Rectal smooth muscle tissue (tissue), 1 donor: ENCODE results near the gene UQCRQ.

ENCODE experiments used
- H3K27ac ChIP-seq: one replicate; pipeline ENCODE4 v1.7.0; 2013; ENCODE audit warnings: low read depth, low read length, inconsistent platforms
- H3K27me3 ChIP-seq: one replicate; pipeline ENCODE4 v1.7.0; 2013; ENCODE audit warnings: low read length; ENCODE audit not compliant: control insufficient read depth, insufficient read depth
- H3K36me3 ChIP-seq: one replicate; pipeline ENCODE4 v1.7.0; 2013; ENCODE audit warnings: low read length; ENCODE audit not compliant: control insufficient read depth, insufficient read depth
- H3K4me1 ChIP-seq: one replicate; pipeline ENCODE4 v1.7.0; 2013; ENCODE audit warnings: low read length; ENCODE audit not compliant: control insufficient read depth, insufficient read depth
- H3K4me3 ChIP-seq: one replicate; pipeline ENCODE4 v1.7.0; 2013; ENCODE audit warnings: low read length
- H3K9ac ChIP-seq: one replicate; pipeline ENCODE4 v1.7.0; 2013; ENCODE audit warnings: low read length

The UQCRQ gene

DNA sequence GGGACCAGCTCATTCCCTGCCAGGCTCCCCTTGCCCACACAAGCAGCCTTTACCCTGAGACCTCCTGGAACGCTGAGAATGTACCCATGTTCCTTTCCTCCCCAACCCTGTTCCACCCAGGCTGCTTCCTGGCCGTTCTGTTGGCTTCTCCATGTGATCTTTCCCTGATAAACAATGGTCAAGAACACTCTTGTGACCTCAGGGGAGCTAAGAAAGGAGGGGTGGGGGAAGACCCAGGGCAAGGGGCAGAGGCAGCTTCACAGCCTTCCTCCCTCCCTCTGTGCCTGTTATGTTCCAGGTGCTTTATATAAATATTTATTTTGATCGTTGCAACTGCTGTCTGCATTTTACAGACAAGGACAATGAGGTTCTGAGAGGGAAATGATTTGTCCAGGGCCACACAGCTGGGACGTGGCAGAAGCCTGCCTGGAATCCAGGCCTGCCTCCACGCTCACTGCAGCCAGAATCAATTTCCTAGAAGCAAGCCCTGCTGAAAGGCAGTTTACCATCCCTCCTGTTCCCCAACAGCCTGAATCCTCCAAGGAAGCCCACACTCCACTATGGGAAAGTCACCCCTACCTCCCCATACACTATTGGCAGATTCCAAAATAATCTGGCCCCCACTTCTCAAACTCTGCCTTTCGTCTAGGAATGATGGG lies 39.9 kb upstream of the UQCRQ start:
- H3K27me3 ChIP-seq: peaks cover 2% of the 10 kb centered on the region
- H3K36me3 ChIP-seq: no peaks in the 10 kb centered on the region
- no peaks in the 10 kb centered on the region for H3K4me1 ChIP-seq
- no peak overlapping the region for H3K27ac ChIP-seq
- no peak overlapping the region for H3K9ac ChIP-seq
- no peak overlapping the region for H3K4me3 ChIP-seq

DNA sequence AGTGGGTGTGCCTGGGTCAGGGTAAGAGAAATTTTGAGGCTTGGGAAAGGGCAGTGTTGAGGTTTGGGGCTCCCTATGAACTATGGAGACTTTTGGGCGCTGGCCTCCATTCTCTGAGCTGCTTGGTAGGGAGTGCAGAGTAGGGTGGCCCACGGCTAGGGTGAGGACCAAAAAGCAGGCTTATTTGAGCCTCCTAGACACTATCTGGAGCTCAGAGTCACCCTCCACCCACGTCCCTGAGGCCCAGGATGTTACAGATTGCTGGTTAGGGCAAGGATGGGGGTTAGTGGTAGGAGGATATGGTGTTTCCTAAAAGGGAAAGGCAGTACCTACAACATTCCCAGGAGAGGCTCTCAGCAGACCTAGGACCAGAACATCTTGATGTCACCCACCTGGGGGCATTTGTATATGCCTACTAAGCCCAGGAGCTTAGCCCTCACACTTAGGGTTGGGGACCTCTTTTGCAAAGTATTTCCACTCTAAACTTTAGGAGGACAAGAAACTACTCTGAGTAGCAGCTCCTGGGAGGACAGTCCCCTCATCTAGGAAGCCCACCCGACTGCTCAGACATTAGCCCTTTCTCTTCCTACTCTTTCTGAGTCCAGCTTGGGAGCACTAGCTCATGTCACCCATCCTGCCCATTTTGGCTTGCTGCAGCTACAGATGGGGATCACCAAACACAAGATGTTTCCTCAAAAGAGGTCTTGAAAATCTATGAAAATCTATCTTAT lies 38.3 kb upstream of the UQCRQ start:
- Histone ChIP-seq H3K9ac (no peak overlapping the region), H3K4me1 (no peaks in the 10 kb centered on the region), H3K27ac (no peak overlapping the region), H3K27me3 (peaks cover 2% of the 10 kb centered on the region), H3K36me3 (no peaks in the 10 kb centered on the region), H3K4me3 (no peak overlapping the region)

DNA sequence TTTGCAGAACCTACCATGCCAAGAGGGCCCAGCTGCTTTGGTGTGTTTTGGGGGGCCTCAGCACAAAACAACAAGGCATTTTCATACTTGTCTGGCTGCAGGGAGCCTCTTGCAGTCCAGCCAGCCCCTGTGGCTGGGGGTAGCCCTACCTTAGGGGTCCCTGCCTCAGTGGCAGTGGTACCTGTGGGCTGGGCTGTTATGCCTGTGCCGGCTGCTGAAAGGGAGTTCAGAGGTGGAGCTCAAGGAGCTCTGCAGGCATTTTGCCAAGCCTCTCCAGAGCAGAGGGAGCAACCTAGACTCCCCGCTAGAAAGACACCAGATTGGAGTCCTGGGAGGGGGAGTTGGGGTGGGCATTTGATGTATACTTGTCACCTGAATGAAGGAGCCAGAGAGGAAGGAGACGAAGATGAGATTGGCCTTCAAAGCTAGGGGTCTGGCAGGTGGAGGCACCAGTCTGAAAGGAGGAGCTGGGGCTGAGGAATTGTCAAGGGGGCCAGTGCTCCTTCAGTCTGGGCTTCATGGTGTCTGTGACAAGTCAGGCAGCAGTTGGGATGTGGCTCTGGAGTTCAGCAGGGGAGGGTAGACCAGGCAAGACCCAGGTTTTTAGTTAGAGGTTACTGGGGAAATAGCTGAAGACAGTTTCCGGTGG lies 37.5 kb upstream of the UQCRQ start:
- H3K9ac ChIP-seq: no peak overlapping the region
- H3K27ac ChIP-seq: no peak overlapping the region

DNA sequence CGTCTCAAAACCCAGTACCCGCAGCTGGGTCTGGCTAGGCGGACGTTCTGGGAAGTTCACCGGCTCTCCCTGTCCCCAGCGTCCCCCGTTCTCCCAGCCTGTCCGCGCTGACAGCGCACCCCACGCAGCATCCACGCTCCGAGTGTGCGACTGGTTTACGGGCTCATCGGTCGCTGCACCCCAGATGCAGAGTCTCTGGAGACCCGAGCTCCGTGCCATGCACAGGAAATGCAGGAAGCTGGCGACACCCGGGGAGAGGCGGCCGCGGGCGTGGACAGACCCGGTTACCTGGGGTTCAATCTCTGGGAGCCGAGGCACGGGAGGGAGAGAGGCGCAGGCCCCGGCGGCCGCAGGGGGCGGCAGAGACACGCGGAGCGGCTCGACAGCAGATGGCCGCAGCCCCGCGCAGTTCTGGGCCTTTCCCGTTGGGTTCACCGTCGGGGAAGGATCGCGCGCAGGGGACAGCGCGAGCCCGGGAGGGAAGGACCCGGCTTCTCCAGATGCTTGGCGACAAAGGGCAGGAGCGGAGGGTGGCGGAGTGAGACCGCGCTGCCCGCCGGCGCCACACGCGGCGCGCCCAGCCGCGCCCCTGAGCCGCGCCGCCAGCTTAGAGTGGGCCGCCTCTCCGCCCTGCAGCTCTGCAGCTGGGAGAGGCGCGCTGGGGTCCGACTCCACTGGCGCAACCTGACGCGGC lies 36.6 kb upstream of the UQCRQ start:
- no peaks in the 10 kb centered on the region for H3K36me3 ChIP-seq
- H3K4me3 ChIP-seq: peak overlapping the region; percentile 83
- peak overlapping the region; percentile 25 for H3K9ac ChIP-seq
- H3K27me3 ChIP-seq: peaks cover under 1% of the 10 kb centered on the region
- H3K4me1 ChIP-seq: no peaks in the 10 kb centered on the region
- peak overlapping the region; percentile 55 for H3K27ac ChIP-seq

More for the DNA sequence above, 37.5 kb upstream of the UQCRQ start:
- Histone ChIP-seq H3K4me1 (no peaks in the 10 kb centered on the region), H3K36me3 (no peaks in the 10 kb centered on the region), H3K4me3 (peak overlapping the region; percentile 83), H3K27me3 (peaks cover 2% of the 10 kb centered on the region)

DNA sequence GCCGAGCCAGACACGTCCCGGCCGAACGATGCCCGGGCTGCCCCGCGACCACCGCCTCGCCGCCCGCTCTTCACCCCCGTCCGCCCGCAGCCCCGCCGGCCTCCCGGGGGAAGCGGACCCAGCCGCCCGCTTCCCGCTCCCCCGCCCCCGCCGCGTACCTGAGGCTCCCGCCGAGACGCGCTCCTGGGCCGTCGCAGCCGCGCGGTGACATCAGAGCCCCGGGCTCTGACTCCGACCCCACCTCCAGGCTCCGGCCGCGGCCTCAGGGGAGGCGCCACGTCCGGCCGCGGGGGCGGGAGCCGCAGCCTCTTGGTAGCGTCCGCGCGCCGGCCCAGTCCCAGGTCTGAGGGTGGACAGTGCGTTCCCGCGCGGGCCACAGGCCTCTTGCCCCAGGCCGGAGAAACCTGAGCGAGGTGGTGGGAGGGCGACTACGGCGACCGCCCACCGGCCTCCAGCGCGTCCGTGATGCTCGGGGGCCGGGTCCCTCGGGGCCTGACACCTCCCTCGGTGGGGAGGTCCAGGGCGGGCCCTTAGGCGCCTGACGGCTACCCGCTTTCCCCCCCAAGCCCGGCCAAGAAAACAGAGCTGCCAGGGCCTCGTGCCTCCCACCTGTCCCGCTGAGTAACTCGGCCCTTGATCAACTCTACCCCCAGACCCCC lies 35.9 kb upstream of the UQCRQ start, which contains the start of gene SHROOM1:
SHROOM1 (minus strand) TSS at position 212 of the 659 bp plus-strand sequence. CDS start 4,507 bp downstream, outside the sequence.
- Histone ChIP-seq H3K27ac (peak within 1 kb of the TSS; percentile 55), H3K4me3 (peak within 1 kb of the TSS; percentile 83), H3K9ac (peak within 1 kb of the TSS; percentile 52), H3K4me1 (no peaks in the 10 kb centered on the region), H3K36me3 (no peaks in the 10 kb centered on the region), H3K27me3 (no peaks in the 10 kb centered on the region)

DNA sequence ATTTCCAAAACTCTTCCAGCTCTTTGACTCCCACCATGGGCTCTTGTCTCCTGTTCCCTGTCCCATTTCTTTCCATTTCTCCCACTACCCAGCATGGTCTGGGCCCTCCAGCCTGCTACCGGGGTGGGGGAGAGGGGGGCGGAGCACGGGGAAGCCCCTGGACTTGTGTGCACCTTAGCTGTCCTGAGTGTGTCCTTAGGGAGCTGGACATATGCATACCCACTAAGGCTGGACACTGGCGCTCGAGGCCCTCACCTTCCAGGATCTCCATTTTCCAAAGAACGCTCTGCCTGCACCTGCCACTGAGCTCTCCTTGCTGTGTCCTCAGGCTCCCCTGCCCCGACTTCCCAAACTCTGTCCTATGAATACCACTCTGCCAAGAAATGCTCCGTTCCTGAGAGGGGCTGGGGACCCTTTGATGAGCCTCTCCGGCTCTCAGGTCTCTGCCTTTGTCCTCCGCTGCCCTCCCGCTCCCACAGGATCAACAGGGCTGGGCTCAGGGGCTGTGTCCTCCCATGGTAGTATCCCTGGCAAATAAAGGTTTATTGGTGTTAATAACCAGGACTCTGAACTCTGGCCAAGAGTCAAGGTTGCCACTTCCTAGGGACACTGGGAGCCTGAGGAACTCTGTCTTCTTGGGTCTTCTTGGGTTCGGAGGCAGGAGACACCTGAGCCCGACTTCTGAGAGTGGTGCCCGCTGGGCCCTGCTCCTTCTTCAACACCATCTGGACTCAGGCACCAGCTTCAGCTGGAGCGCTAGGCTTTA lies 35.2 kb upstream of the UQCRQ start:
- Histone ChIP-seq H3K27me3 (no peaks in the 10 kb centered on the region), H3K27ac (peak overlapping the region; percentile 55), H3K4me3 (peak overlapping the region; percentile 83), H3K9ac (peak overlapping the region; percentile 52), H3K36me3 (no peaks in the 10 kb centered on the region), H3K4me1 (no peaks in the 10 kb centered on the region)

DNA sequence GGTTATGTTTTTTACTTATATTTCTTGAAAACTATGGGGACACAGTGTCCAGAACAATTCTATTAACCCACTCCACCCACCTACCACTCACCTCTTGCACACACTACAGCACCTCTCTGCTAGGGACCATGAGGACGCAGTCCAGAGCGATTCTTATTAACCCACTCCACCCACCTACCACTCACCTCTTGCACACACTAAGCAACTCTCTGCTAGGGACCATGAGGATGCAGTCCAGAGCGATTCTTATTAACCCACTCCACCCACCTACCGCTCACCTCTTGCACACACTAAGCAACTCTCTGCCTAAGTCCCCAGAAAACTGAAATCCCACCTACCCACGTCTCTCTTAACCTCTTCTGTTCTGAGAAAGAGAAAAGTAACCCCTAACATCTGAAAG lies 33.8 kb upstream of the UQCRQ start:
- no peaks in the 10 kb centered on the region for H3K36me3 ChIP-seq
- H3K4me1 ChIP-seq: no peaks in the 10 kb centered on the region
- no peak overlapping the region for H3K9ac ChIP-seq
- no peak overlapping the region for H3K27ac ChIP-seq
- no peaks in the 10 kb centered on the region for H3K27me3 ChIP-seq
- H3K4me3 ChIP-seq: no peak overlapping the region

DNA sequence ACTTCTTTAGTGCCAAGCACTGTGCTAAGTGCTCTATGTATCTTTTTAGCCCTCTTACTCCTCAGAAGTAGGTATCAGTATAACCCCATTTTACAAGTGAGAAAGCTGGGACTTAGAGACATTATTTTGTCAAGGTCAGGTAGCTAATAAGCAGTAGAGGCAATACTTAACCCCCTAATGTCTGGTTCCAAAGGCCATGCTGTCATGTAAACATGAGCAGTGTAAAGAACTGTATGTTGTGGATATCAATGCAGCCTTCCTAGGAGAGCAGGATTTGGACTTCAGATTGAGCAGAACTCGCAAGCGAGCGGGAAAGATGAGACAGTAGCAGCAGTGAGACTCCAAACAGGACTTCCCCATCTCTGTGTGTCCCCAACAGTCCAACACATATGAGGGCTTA lies 32.4 kb upstream of the UQCRQ start:
- H3K27me3 ChIP-seq: no peaks in the 10 kb centered on the region
- no peak overlapping the region for H3K4me3 ChIP-seq
- no peak overlapping the region for H3K9ac ChIP-seq
- H3K36me3 ChIP-seq: no peaks in the 10 kb centered on the region
- no peaks in the 10 kb centered on the region for H3K4me1 ChIP-seq
- no peak overlapping the region for H3K27ac ChIP-seq

DNA sequence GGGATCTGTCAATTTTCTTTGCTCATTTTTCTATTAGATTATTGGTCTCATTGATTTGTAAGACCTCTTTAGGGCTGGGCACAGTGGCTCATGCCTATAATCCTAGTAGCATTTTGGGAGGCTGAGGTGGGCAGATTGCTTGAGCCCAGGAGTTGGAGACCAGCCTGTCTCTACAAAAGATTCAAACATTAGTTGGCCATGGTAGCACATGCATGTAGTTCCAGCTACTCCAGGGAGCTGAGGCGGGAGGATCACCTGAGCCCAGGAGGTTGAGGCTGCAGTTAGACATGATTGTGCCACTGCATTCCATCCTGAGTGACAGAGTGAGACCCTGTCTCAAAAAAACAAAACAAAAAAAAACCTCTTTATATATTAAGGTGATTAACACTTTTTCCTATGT lies 29.6 kb upstream of the UQCRQ start:
- H3K9ac ChIP-seq: no peak overlapping the region

DNA sequence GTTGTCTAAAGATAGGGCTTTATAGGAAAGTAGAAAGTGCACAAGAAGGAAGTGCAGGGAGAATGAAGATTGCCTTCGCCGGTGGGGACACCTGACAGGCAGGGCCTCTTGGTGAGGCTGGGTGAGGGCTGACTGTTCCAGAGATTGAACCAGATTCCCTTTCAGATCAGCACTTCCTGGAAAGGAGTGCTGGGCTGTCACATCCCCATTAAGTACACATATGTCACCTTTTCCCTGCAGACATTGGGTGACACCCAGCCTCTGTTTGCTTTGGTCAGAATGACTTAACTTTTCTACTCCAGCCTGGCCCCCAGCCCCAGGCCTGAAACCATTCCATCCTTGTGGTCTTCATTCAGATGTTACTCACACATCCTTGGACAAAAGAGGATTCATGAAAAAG lies 28.6 kb upstream of the UQCRQ start:
- no peaks in the 10 kb centered on the region for H3K36me3 ChIP-seq
- H3K27me3 ChIP-seq: no peaks in the 10 kb centered on the region
- H3K4me1 ChIP-seq: no peaks in the 10 kb centered on the region
- no peak overlapping the region for H3K27ac ChIP-seq
- H3K4me3 ChIP-seq: no peak overlapping the region
- no peak overlapping the region for H3K9ac ChIP-seq

More for the DNA sequence above, 29.6 kb upstream of the UQCRQ start:
- H3K27me3 ChIP-seq: no peaks in the 10 kb centered on the region
- H3K36me3 ChIP-seq: no peaks in the 10 kb centered on the region
- H3K27ac ChIP-seq: no peak overlapping the region
- no peak overlapping the region for H3K4me3 ChIP-seq
- no peaks in the 10 kb centered on the region for H3K4me1 ChIP-seq

DNA sequence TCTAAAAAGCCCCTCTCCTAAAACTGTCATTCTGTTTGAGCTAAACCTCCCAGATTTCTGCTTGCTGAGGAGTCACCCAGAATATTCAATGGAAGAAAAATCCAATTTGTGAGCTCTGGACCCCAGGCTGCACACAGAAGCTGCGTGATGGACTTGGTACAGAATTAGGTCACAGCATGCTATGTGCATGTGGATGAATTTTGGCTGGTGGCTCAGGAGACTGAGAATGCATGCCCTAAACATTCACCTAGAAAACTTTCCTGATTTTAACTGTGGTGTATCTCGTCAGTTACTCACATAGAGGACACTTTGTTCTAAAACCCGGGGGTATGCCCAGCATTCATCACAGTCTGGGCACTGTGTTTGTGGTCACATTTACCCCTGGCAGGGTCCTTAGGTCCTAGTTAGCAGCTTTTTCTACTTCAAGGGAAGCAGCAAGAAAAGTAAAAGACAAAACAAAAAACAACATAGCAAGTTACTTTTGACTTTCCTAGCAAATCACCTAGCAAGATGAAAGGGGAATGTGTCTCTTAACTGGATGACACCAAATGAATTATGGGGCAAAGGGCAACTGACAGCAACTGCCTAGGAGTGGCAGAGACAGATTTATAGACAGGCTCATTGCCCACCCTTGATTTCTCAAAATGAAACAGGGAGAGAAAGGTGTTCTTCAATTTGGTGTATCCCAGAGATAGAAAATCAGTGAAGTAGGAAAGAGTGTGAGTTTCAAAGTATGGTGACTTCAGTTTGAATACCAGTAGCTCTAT lies 27.7 kb upstream of the UQCRQ start:
- no peaks in the 10 kb centered on the region for H3K4me1 ChIP-seq
- H3K4me3 ChIP-seq: no peak overlapping the region
- no peak overlapping the region for H3K9ac ChIP-seq
- H3K27me3 ChIP-seq: no peaks in the 10 kb centered on the region
- no peaks in the 10 kb centered on the region for H3K36me3 ChIP-seq
- H3K27ac ChIP-seq: no peak overlapping the region
